Heart left ventricle (tissue), 13 donors: ENCODE measurements around the gene MAMDC2.

Source experiments
- POLR2A ChIP-seq, 2 donors: fragments of 450-650 bp; IDR thresholded peaks; one replicate each; pipeline ENCODE4 v1.6.1; 2017; ENCODE audit warnings: antibody characterized with exemption in 2 of 2, mild to moderate bottlenecking in 2 of 2, moderate library complexity in 2 of 2
- TF ChIP-seq, protein P1 (sequence below), 12 donors: fragments of 200-600 bp; sonication (generic) in 4 of 12; IDR thresholded peaks; one replicate each; pipeline versions ENCODE4 v1.5.0 to v1.8.0; 2018 to 2022; ENCODE audit warnings: antibody characterized with exemption in 12 of 12, mild to moderate bottlenecking in 5 of 12
- donor health status: ischemic (EF 13 %, LVEDD 7.1; RV severe dilation, severe dysfunction).
- donor health status: DM: no; HTN: yes; CAD: no.
- donor health status: DM: no; HTN: no; CAD: no.
- donor health status: ischemic (EF 25% LVEDD 6.9; RV normal size, moderate dysfunction).
- donor health status: ischemic (EF 25% LVEDD 5.7; RV mildly dilated, moderate dysfunction).
- donor health status: ischemic (EF 35%, LVEDD 5.7; RV mildly dilated, moderate dysfunction).
- donor health status: nonischemic (EF 11% LVEDD 7.7; RV severe dilation, severe dysfunction).
- donor health status: DM: yes; HTN: yes; CAD: no.
- donor health status: PGD.
- donor health status: ischemic (EF 29% LVEDD 5.4; RV normal size, mild dysfunction).
- donor health status: nonischemic (EF 23%, LVEDD 6.1; RV moderate dilation, normal function).

DNA sequence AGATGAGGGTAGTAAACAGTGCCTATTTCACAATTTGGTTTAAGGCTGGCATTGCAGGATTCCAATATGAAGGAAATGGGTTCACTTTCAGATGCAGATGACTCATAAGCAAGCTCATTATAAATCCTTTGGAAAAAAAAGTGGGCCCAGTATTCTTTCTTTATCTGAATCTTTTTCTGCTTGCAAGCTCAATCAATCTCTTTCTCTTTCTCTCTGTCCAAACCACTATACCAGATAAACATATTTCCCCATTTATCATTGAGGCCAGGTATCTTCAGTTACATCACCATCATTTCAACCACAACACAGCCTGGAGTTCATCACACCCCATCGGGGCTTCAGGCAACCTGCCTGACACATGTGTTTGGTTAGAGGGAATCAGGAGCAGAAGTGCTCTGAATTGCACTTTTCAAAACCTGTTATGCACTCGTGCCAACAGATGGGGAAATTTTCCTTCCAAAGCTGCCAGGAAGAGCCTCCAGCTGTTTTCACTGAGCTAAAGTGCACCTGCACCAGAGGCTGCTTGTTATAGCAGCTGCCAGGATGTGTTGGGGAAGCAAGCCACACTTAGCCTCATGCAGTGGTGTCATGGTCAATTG lies 30.0 kb upstream of the MAMDC2 start:
- TF ChIP-seq, protein P1, sequence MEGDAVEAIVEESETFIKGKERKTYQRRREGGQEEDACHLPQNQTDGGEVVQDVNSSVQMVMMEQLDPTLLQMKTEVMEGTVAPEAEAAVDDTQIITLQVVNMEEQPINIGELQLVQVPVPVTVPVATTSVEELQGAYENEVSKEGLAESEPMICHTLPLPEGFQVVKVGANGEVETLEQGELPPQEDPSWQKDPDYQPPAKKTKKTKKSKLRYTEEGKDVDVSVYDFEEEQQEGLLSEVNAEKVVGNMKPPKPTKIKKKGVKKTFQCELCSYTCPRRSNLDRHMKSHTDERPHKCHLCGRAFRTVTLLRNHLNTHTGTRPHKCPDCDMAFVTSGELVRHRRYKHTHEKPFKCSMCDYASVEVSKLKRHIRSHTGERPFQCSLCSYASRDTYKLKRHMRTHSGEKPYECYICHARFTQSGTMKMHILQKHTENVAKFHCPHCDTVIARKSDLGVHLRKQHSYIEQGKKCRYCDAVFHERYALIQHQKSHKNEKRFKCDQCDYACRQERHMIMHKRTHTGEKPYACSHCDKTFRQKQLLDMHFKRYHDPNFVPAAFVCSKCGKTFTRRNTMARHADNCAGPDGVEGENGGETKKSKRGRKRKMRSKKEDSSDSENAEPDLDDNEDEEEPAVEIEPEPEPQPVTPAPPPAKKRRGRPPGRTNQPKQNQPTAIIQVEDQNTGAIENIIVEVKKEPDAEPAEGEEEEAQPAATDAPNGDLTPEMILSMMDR (IDR thresholded peaks at IDR 0.05) = no peak
- TF ChIP-seq POLR2A (IDR thresholded peaks at IDR 0.05) = no peak
